ENCODE measurements around the gene ATAD3C. TPM values are rescaled to one million over a fixed set of nuclear protein-coding genes. Genes with fewer than 3 reads are reported as not detected.
"Not testable (repeated sequence)": the region's sequence is repeated elsewhere in the genome, so short reads cannot be mapped to it uniquely, and the experiment has no call there.

Gene ATAD3C
- total and polyA plus RNA-seq, 2 of the 4 experiments (the other 2 are of a cell fraction) = not detected

DNA sequence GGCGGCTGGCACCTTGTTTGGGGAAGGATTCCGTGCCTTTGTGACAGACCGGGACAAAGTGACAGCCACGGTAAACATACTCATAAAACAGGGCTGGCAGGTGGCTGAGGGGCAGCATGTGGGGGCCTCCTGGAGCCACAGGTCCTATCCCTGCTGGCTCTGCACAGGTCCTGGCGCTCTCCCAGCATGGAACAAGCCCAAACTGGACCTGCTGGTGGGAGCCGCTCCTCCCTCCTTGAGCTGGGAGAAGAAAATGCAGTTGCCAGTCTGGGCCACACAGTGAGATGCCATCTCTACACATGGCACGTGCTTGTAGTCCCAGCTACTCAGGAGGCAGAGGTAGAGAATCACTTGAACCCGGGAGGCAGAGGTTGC, 2.9 kb downstream of the ATAD3C start:
- H3K4me2 ChIP-seq (ENCODE audit: low read depth, low read length); H3K18ac ChIP-seq (ENCODE audit: low read depth, low read length); H3K23ac ChIP-seq (ENCODE audit: low read depth, low read length); H2AK9ac ChIP-seq (replicated peaks; ENCODE audit: low read depth, low read length, poor library complexity); H2AK5ac ChIP-seq (ENCODE audit: low read depth, low read length); H3K27ac ChIP-seq (ENCODE audit: insufficient read depth, low read length); H3K27me3 ChIP-seq (ENCODE audit: control insufficient read depth, insufficient read depth, low read length); H3K56ac ChIP-seq (ENCODE audit: extremely low read depth, insufficient read depth, low read length); H3K9ac ChIP-seq (ENCODE audit: low read depth, low read length); H2BK5ac ChIP-seq (ENCODE audit: low read depth, low read length, poor library complexity, severe bottlenecking); DNase-seq; H2BK120ac ChIP-seq (ENCODE audit: low read depth, low read length); dilution Hi-C loops (cut with HindIII; ENCODE audit: low sequenced_read_pairs, unreplicated experiment); H2AFZ ChIP-seq (replicated peaks; ENCODE audit: low read length, poor library complexity); H4K91ac ChIP-seq (ENCODE audit: insufficient read depth, low read depth, low read length); H3K4me1 ChIP-seq (ENCODE audit: control insufficient read depth, insufficient read depth, low read length); ATAC-seq (ENCODE audit: low read depth); H3K9me1 ChIP-seq (ENCODE audit: insufficient read depth, low read length); H3K4me3 ChIP-seq (ENCODE audit: insufficient read depth, low read depth, low read length); CTCF ChIA-PET; H3K9me3 ChIP-seq (ENCODE audit: control insufficient read depth, insufficient read depth, low read length); H3K36me3 ChIP-seq (ENCODE audit: control insufficient read depth, insufficient read depth, low read length); intact Hi-C loops (cut with micrococcal nuclease); H4K8ac ChIP-seq (ENCODE audit: low read depth in 2 of 2, low read length in 2 of 2); in situ Hi-C loops (cut with MboI; ENCODE audit: low sequenced_read_pairs); H2BK20ac ChIP-seq (ENCODE audit: low read depth, low read length); H3K4ac ChIP-seq (ENCODE audit: low read depth, low read length); H4K20me1 ChIP-seq (ENCODE audit: insufficient read depth, low read length); H3K79me1 ChIP-seq (ENCODE audit: low read depth in 1 of 2, low read length in 2 of 2); POLR2A ChIA-PET (ENCODE audit: unreplicated experiment); H4K5ac ChIP-seq (ENCODE audit: low read depth, low read length); H3K14ac ChIP-seq (replicated peaks; ENCODE audit: low read depth, low read length); BruUV-seq (replicated peaks); H2BK15ac ChIP-seq (ENCODE audit: low read depth, low read length): not testable (repeated sequence)
- 100% methylated on average over 1 of the region's 8 CpGs; no CpG with 5 or more reads in 1 of the 2 experiments for WGBS, 2 experiments (ENCODE audit: extremely low coverage in 2 of 2, insufficient read length in 1 of 2)
